EH (cell line): Measurements from ENCODE around the gene JOSD2.

Experiments
- DNase-seq: peaks from one replicate; pipeline ENCODE4 v3.0.0-alpha.2; 2015; ENCODE audit warnings: low read depth

The JOSD2 gene

DNA sequence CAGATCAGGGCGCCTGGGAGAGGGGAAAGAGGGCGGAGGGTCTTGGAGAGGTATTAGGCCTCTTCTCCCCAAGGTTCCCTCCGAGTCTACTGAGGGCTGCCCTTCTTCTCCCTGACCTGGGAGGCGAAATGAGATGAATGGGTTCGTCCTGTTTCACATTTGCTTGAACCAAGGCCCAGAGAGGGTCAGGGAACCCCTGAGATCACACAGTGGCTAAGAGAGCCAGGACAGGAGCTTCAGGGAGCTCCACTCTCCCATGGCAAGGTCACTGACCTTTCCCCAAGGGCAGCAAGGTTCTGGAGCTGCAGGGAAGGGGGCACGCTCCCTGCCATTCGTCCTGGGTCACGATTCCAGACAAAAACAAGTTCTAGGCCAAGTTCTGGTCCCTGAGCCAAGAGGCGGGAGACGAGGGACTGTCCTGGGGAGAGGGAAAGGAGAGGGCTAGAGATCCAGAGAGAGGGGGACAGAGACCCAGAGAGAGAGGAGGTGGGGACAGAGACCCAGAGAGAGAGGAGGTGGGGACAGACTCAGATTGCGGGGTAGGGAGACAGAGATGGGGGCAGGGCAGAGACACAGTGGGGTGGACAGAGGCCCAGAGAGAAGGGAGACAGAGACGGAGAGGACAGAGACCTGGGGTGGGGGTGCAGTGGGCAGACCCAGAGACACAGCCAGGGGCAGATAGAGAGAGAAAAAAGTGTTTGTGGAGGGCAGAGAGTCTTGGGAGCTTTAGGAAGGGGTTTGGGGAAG lies 2.2 kb upstream of the JOSD2 start:
- no peak for DNase-seq

DNA sequence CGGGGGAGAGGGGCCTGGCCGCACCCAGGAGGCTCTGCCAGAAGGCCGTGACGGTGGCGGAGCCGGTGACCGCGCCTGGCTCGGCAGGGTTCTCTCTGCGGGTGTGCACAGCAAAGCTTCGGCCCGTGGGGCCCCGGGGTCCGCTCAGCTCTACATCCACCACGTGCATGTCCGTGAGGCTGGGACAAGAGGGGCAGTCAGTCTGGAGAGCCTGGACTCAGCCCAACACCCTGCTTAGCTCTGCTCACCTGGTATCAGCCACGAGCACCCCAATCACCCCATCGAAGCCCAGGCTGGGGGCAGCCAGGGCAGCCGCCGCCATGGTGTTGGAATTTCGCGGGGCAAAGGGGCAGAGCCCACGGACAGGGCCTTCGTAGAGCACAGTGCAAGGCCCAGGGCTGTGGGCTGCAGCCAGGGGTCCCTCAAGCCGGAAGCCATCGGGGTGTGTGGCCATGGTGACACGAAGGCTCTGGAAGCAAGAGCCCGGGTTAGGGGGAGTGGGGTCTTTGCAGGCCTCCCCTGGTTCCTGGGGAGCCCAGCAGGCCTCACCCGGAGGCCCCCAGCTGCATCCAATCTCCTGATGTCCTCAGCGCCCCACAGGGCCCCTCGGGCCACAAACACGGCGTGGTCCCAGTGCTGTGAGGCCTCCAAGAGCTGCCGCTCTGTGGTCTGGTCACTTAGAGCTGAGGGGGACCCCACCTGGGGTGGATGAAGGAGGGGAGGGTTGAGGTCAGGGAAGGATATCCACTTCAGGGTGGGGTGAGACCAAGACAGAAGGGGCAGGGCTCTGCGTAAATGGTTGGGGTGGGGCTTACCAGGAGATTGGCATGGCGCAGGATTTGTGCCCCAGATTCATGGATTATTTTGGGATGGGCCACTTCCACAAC lies 1.4 kb upstream of the JOSD2 start:
- no peak for DNase-seq

DNA sequence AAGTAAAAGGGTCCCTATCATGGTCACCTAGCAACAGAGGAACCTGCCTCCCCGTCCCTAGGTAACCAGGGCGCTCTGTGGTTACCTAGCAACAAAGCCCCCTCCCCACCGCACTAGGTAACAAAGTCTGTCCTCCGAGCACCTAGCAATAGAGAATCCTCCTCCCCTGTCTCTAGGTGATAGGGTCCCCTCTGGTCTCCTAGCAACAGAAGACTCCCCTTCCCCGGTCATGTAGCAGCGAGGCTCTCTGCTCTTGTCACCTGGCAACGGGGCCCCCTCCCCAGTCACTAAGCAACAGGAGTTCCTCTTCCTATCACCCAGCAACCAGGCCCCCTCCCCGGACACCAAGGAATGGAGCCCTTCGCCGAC lies 307 bp downstream of the JOSD2 start:
- no peak for DNase-seq

DNA sequence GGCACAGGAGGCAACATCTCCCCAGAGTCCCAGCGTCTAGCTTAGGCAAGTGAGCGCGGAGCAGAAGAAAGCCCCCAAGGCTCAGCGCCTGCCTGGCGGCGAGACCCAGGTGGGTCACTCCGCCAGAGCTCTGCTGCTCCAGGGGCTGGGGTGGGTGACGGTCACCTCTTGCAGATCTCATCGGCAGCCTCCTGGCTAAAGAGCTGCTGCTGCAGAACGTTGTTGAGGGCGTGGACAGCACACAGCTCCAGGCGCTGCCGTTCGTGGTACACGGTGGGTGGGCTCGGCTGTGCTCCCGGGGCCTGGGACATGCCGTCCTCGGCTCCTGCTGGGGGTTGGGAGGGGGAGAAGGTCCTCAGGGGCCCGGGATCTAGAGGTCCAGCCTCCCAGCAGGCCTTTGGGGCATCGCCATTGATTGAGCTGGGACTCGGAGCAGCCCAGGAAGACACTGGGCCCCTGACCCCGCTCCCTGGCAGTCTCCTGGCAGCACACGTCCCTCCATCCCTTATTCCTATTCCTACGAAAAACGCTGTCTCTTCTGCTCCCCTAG lies 795 bp downstream of the JOSD2 start:
- DNase-seq: peak; percentile 16

DNA sequence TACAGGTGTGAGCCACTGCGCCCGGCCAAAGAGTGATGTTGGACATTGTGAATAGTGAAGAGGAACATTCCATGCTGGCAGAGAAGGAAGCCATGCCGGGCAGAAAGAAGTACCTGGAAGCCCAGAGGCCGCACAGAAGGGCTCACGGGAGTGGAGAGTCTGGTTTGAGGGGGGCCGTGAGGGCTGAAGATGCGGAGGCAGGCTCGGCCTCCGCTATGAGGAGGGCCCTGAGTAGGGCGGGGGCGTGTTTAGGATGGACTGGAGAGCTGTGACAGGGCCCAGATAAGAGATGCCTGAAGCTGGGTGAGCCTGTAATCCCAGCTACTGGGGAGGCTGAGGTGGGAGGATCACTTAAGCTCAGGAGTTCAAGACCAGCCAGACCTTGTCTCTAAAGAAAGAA lies 1.6 kb downstream of the JOSD2 start:
- DNase-seq: no peak

DNA sequence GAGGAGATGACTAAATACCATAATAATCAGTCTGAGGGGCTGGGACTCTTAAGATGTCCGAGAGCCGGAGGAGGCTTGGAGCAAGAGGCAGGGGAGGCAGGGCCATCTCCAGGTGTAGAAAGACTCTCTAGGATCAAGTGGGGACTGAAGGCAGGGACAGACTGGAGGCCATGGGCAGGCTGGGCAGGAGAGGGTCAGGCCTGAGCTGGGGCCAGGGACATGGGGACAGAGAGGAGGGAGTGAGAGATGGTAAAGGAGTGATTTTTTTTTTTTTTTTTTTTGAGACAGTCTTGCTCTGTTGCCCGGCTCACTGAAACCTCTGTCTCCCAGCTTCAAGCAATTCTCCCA lies 2.2 kb downstream of the JOSD2 start:
- DNase-seq: no peak

DNA sequence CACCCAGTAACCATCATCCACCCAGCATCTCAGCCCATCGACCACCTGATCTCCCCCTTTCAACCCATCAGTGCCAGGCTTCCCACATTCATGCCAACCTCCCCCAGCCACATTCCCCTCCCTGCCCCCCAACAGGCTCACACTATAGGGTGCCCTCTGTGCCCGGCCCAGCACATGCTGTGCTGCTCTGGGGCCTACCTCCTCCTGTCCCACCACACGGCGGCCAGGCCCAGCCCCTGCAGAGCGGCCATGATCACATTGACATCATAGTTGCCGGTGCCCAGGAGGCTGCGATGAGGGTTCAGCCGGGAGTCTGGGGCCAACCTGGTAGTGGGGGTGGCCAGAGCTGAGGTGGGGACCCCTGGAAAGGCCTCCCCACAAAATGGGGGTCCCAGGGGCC lies 3.6 kb downstream of the JOSD2 start:
- no peak for DNase-seq

DNA sequence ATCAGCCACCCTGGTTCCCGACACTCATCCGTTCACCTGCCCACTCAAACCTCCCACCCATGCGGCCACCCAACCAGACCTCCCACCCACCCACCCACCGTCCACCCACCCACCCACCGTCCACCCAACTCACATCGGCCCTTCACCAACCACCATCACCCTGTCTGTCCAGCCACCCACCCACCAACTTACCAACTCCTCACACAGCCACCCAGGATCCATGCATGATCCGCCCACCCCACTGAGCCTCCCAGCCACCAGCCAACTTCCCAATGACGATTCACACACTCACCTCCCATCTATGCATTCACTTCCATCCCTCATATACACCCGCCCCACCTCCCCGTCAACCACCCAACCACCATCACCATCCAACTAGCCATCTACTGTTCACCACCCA lies 4.3 kb downstream of the JOSD2 start:
- no peak for DNase-seq

DNA sequence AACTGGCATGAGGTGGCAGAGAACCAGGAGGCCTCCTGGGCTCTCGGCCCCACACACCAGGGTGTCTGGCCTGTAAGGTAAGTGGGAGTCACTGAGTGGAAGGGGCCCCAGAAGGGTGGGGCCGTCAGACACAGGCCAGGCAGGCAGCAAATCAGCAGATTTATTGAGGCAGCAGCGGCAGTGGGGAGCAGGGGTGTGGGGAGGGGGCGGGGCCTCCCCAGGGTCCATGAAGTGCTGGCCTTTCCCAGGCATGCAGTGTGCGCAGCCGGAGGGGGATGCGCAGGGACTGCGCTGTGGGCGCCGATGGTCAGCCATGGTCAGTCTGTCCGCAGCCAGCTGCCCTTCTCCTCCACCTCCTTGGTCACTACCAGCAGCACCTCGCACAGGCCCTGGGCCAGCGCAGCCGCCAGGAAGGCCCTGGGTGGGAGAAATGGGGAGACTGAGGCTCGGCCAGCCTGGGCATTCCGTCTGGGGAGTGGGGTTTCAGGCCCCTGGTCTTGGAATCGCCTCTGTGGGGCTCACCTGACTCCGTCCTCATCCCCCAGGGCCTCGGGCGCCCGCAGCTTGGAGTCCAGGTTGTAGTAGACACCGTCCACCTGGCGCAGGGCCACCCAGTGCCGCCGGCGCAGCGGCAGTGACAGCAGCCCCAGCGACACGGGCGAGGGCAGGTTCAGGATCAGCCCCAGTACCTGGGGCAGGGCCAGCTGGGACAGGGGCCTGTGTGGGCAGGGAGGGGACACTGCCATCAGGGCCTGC lies 5.0 kb downstream of the JOSD2 start:
- DNase-seq: no peak

DNA sequence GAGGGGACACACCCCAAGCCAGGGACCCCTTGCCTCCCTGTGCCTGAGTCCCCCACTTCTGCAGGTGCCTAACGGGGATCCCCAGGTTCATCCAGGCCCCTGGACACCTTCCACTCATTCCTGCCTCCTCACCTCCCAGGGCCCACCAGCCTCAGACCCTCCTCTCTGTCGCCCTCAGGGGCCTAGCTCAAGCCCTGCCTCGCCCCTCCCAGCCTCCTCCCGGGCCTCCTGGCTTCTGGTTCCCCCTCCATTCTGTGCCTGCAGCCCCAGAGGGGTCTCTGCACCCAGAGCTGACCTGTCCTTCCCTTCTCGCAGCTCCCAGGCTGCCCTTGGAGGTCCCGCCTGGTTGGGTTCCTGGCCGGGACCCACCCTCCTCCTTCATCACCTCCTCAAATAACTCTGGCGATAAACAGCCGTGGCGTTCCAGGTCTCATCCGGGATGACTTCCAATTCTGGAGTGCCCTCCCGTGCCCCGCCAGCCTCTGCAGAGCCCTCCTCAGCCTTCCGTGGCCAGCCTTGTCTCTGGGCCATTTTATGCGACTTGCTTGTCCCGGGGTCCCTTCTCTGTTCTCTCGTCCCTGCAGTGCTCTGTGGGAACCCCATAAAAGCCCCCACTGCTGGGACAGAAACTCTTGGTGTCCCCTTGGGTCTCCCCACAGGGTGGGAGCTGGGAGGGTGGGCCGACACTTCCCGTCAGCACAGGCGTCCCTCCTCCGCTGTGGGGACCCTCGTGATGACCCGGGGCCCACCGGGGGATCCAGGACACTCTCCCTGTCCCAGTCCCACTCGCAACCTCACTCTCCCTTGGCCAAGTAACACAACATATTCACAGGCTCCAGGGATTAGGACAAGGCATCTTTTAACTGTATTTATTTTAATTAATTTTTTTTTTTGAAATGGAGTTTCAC lies 9.2 kb downstream of the JOSD2 start:
- DNase-seq: no peak

DNA sequence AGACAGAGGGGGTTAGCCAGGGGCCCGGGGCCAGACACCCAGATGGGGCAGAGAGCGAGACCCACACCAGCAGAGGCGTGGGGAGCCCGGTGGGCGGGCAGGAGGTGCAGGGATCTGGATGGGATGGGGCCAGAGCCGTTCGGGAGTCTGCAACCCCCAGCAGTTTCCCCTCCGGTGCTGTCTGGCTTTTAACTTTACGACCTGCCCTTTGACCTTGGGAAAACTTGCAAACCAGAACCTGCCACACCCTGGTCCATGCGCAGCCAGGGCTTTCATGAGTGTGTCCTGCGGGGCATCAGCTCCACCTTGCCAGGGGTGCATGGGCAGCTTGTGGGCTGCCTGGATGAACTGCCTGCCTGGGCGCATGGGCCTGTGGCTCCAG lies 9.8 kb downstream of the JOSD2 start:
- DNase-seq: no peak

DNA sequence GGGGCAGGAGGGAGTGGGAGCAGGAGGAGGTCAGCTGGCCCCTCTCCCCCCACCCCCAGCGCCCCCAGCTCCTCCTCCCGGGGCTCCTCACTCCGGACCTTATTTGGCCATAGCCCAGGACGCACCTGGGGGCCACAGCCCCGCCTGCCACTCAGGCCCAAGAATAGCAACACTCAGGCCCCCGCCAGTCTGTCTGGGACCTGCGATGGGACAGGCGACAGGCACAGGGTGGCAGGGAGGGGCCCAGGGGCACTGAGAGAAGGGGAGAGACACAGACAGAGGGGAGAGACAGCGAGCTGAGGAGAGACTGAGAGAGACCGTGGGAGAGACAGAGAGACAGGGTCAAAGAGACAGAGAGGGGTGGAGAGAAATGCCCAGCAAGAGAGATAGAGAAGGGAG lies 10.2 kb downstream of the JOSD2 start:
- no peak for DNase-seq

DNA sequence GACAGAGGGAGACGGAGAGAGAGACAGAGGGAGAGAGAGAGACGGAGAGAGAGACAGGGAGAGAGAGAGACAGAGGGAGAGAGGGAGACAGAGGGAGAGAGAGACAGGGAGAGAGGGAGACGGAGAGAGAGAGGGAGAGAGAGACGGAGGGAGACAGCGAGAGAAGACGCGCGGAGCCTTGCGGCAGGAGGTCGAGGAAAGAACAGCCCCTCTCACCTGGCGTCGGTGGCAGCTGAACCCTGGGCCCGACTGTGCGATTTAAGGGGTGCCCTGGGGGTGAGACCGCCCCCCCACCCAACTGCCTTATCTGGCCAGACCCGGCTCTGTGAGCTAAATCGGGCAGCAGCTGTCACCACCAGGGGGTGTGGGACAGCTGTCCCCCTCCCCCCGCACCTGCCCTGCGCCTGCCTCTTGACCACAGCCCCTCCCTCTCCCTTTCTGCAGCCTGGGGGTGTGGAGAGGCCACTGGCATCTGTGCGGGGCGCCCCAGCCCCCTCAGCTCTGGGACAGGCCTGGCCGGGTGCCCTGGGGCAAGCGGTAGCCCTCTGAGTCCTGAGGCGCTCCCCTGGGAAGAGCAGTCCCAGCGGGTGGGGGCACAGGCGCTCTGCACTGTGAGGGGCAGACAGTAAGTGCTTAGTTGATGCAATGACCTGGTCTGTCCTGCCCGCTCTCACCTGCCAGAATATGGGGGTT lies 10.8 kb downstream of the JOSD2 start:
- no peak for DNase-seq

DNA sequence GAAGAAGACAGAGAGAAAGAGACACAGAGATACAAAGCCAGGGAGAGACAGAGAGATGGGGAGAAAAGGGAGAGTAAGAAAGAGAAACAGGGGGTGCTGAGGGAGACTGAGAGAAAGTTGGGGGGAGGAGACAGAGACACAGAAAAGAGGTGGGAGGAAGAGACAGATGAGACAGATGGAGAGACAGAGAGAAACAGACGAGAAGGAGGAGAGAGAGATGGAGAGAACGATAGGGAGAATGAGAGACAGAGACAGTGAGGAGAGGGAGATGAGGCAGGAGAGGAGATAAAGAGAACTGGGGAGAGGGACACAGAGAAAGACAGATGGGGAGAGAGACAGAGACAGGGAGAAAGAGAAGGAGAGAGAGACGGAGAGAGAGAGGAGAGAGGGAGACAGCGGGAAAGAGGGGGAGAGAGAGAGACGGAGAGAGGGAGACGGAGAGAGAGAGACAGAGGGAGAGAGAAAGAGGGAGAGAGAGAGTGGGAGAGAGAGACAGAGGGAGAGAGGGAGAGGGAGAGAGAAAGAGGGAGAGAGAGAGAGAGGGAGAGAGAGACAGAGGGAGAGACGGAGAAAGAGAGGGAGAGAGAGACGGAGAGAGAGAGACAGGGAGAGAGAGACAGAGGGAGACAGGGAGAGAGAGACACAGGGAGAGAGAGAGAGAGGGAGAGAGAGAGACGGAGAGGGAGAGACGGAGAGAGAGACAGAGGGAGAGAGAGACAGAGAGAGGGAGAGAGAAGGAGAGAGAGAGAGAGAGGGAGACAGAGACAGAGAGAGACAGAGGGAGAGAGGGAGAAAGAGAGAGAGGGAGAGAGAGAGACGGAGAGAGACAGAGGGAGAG lies 12.6 kb downstream of the JOSD2 start:
- DNase-seq: no peak

DNA sequence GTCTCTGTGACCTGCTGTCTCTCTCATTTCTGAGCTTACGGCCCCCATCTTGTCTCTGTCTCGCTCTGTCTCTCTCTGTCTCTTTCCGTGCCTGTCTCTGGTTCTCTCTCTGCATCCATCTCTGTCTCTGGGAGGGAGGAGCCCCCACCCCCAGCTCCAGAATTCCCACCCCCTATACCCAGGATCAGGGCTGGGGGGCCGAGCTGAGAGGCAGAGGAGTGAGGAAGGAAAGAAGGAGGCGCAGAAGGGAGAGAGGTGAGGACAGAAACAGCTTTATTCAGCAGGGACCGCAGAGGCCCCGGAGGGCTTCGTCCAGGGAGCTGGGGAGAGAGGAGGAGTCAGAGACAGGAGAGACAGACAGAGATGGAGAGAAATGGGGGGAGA lies 14.0 kb downstream of the JOSD2 start:
- no peak for DNase-seq

DNA sequence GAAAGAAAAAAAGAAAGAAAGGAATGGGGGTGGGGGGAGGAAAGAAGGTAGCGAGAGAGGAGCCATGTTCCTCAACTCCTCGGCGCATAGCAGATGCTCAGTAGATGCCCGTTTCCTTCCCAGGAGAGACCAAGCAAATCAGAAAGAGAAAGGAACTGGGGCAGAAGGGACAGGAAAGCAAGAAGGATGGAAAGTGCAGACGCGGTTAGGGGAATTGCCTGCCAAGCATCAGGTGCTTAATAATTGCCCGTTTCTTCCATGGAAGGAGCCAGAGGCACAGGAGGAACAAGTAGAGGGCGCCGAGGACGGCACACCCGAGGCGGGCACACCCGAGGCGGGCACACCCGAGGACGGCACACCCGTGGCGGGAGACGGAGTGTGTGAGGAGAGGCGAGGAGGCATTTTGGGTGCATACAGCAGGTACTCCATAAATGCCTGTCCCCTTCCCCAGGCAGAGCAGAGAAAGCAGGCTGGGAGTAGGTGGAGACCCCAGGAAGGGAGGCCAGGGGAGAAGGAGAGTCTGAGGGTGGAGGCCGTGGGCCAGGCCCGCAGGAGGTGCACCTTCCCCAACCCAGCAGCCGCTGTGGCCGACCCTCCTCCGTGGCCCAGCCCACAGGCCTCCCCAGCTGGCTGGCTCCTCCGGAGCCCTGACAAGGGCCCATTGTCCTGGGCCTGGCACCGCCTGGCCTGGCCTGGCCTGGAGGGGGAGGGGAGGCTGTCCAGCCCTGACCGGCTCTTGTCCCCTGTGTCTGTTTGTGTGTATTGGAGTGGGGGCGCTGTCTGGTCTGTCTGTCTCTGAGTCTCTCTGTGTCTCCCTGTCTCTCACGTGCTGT lies 14.6 kb downstream of the JOSD2 start:
- no peak for DNase-seq

DNA sequence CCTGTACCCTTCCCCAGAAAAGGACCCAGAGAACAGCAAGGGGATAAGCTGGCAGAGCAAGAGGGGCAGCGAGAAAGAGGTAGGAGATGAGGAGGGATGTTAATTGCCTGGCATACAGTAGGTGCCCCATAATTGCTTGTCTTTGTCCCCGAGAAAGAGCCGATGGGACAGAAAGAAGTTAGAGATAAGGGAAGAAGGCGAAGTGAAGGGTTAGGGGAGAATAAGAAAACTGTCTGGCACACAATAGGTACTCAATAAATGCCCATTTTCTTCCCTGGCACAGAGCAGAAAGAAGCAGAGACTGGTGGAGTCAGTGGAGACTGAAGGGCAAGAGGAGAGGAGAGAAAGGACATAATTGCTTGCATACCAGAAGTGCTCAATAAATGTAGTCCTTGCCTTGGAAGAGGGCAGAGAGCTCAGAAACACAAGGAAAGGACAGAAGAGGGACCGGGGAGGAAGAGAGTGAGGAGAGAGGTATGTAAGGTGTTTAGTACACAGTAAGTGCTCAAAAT lies 15.9 kb downstream of the JOSD2 start:
- no peak for DNase-seq

DNA sequence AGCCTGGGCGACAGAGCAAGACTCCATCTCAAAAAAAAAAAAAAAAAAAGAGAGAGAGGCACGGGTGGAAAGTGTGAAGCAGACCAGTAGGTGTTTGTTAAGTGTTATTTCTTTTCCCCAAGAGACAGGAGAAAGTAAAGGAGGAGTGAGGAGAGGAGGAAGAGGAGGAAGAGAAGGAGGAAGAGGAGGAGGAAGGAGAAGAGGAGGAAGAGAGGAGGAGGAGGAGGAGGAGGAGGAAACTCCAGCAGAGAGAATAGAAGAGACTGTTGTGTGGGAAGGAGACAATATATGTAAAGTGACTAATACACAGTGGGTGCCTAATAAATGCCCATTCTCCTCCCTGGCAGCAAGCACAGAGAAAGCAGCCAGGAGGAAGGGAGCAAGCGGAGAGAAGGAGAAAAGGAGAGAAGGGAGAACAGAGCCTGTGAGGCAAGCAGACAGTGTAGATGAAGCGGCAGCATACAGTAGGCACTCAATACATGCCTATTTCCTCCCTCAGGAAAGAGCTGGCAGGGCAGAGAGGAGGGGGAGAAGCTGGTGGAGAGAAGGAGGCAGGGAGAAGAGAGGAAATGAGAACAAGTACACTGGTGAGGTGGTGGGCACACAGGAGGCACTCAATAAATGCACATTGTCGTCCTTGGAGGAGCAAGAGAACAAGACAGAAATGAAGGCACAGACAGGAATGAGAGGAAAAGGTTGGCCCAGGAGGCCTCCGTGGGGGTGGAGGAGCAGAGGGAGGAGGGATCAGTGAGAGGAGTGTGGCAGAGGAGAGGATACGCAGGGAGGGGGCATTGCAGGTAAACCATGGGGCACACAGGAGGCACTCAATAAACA lies 16.6 kb downstream of the JOSD2 start:
- DNase-seq: no peak
